GDM1 (cell line): ENCODE data around the gene DCAF6.
"Not testable (repeated sequence)": the region's sequence is repeated elsewhere in the genome, so short reads cannot be mapped to it uniquely, and the experiment has no call there.

ENCODE experiments used
- DNase-seq: peaks from one replicate; lab custom pipeline; 2025; lab: John Stamatoyannopoulos, UW

Gene DCAF6

GRCh38 chr1:167924543-167925231 lies 11.8 kb upstream of the DCAF6 start:
- no peak for DNase-seq

- DNase-seq: no peak
Measured at GRCh38 chr1:167926486-167926997, 9.9 kb upstream of the DCAF6 start.

- DNase-seq: no peak
Measured at GRCh38 chr1:167927046-167927754, 9.3 kb upstream of the DCAF6 start.

GRCh38 chr1:167928457-167928852 lies 8.0 kb upstream of the DCAF6 start:
- no peak for DNase-seq

GRCh38 chr1:167928919-167929318 lies 7.6 kb upstream of the DCAF6 start:
- DNase-seq: not testable (repeated sequence)

- no peak for DNase-seq
Measured at GRCh38 chr1:167929725-167930124, 6.8 kb upstream of the DCAF6 start.

GRCh38 chr1:167933788-167934187 lies 2.7 kb upstream of the DCAF6 start:
- DNase-seq: no peak

- DNase-seq: no peak
Measured at GRCh38 chr1:167934426-167935215, 1.9 kb upstream of the DCAF6 start.

- no peak for DNase-seq
Measured at GRCh38 chr1:167935216-167936067, 1.0 kb upstream of the DCAF6 start.

GRCh38 chr1:167936930-167937708 lies 636 bp downstream of the DCAF6 start, which contains the start of gene MPC2:
Gene MPC2, minus strand, starts transcription at chr1:167937072. Its CDS starts 1,231 bp downstream, at chr1:167935841.
- peak; percentile 36 for DNase-seq

GRCh38 chr1:167937709-167938010 lies 1.2 kb downstream of the DCAF6 start:
- DNase-seq: no peak

GRCh38 chr1:167938080-167938636 lies 1.7 kb downstream of the DCAF6 start:
- no peak for DNase-seq

GRCh38 chr1:167940264-167940663 lies 3.8 kb downstream of the DCAF6 start:
- DNase-seq: no peak

- DNase-seq: no peak
Measured at GRCh38 chr1:167943541-167943940, 7.1 kb downstream of the DCAF6 start.

GRCh38 chr1:167947733-167948132 lies 11.2 kb downstream of the DCAF6 start:
- DNase-seq: no peak

- no peak for DNase-seq
Measured at GRCh38 chr1:167949785-167950184, 13.3 kb downstream of the DCAF6 start.

- no peak for DNase-seq
Measured at GRCh38 chr1:167950569-167950968, 14.1 kb downstream of the DCAF6 start.

GRCh38 chr1:167955915-167956314 lies 19.4 kb downstream of the DCAF6 start:
- no peak for DNase-seq

- no peak for DNase-seq
Measured at GRCh38 chr1:167957710-167958109, 21.2 kb downstream of the DCAF6 start.

- no peak for DNase-seq
Measured at GRCh38 chr1:167964646-167965045, 28.2 kb downstream of the DCAF6 start.

GRCh38 chr1:167966050-167966449 lies 29.6 kb downstream of the DCAF6 start:
- DNase-seq: no peak
